Activated CD4-positive, CD25-positive, alpha-beta regulatory T cell treated with anti-CD3 and anti-CD28 coated beads, Interleukin-2, amount 50 U/mL, for 24 hours (primary cell): Measurements from ENCODE around the gene JAML.

Source experiments
- ATAC-seq, 2 donors: fragments of 150-1000 bp; cut with Tn5 transposase; one replicate each; pipeline ENCODE4 v1.10.0; 2021; ENCODE audit warnings: mild to moderate bottlenecking in 1 of 2, moderate library complexity in 1 of 2

Gene JAML

DNA sequence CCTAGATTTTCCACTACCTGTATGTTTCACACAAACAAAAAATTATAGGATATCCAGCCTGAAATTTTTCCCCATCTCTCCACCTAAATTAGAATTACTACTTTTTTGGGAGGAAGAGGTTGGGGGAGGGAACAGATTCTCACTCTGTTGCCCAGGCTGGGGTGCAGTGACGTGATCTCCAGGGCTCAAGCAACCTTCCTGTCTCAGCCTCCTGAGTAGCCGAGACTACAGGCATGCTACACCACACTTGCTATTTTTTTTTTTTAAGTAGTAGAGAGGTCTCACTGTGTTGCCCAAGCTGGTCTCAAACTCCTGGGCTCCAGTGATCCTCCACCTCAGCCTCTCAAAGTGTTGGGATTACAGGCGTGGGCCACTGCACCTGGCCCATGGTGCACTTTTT is 9.5 kb downstream of the JAML start:
- ATAC-seq: no peak

GRCh38 chr11:118214210-118214914 is 10.4 kb downstream of the JAML start:
- no peak for ATAC-seq

DNA sequence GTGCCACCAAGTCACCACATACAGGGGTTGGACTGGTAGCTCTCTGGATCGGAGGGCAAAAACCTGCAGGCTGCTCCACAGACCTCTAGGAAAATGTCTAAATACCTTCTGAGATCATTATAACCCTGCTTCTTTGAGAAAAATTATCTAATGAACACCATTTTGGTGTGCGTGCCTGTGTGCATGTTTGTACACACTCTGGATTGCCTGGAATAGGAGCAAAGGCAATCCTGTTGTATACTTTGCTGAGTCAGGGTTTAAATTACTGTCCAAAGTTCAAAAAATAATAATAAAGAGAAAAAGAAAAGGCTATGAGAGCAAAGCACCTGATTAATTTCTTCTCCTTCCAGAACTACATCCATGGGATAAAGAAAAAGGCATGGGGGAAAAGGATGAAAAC is 11.0 kb downstream of the JAML start:
- ATAC-seq: no peak

DNA sequence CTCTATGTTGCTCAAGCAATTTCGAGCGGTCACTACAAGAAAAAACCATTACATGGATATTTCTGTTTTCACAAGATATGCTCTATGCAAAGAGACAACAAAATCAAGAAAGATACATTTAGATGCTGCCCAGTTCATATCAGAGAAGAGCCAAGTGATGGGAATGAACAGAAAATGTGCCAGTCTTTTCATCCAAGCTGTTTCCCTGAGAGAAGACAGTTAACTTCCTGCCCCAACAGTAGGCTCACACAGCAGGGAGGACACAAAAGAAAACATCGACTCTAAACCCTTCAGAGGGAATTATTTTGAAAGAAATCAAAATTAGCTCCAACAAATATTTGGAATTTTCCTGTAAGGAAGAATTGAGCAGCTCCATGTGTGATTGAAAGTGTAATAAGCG is 11.6 kb downstream of the JAML start:
- ATAC-seq: no peak

DNA sequence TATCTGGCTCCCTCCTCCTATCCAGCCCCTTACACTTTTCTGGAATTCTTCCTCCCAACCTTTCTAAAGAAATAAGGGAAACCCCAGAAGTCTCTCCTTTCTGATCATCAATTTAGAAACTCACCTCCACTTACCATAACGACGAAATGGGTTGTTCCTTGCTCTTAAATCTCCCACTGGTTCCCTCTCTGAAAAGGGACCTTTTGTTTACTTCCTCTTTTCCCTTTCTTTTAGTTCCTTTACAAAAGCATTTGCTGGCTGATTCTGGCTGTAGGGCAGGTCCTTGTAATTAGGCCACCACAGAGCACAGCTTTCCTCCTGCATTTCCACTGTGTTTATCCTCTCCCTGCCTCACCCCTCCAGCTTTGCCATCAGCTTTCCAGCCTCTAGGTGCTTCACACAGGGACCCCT is 12.0 kb downstream of the JAML start:
- ATAC-seq: no peak

- no peak for ATAC-seq
These were observed 12.6 kb downstream of the JAML start for GRCh38 chr11:118212131-118212725.

DNA sequence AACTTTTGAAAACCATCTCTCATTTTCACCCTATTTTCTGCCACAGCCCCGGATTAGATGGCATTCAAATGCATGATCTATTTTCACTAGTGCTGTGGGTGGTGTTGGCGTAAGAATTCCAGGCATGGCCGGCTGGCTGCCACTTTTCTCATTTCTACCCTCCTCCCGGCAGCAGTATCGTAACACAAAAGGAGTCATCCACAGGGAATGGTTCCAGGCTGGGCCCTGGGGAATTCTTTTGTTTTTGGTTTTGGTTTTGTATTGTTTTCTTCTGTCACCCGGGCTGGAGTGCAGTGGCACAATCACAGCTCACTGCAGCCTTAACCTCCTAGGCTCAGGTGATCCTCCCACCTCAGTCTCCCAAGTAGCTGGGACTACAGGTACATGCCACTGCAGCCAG is 13.8 kb downstream of the JAML start:
- no peak for ATAC-seq

GRCh38 chr11:118210323-118210722 is 14.5 kb downstream of the JAML start:
- ATAC-seq: no peak

DNA sequence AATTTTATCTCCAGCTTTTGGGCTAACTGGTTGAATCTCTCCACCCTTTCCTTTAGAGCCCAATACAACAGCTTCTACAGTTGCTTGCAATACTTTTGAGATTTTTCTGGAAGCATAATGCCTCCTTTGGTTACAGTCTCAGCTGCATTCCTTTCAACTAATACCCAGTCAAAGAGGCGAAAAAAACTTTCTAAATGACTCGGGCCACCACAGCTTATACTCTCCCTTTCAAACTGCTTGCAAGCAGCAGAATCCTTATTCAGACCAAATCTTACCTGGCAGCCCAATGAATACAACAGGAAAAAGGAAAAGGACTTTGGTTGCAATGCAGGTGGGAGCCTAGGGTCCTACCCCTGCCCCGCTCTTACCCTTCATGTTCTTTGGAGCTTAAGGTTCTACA is 15.8 kb downstream of the JAML start:
- no peak for ATAC-seq

DNA sequence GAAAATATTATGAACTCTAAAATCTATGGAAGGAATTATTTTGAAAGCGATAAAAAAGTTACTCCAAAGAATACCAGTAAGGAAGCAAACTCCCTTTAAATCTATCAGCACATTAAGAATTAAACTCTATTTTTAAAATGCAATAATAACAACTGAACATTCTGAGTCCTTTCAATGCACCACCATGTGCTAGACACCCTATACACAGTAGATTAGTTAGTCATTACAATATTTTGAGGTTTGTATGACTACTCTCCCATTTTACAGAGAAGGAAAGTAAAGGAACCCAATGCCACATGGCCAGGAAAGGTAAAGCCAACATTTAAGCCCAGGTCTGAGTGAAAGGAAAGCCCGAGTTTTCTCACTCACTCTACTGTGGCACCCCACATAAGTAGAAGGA is 17.7 kb downstream of the JAML start:
- ATAC-seq: peak; percentile 57 to 82

GRCh38 chr11:118206391-118207031 is 18.3 kb downstream of the JAML start:
- peak in 1 of 2 donors; percentile 12 for ATAC-seq

DNA sequence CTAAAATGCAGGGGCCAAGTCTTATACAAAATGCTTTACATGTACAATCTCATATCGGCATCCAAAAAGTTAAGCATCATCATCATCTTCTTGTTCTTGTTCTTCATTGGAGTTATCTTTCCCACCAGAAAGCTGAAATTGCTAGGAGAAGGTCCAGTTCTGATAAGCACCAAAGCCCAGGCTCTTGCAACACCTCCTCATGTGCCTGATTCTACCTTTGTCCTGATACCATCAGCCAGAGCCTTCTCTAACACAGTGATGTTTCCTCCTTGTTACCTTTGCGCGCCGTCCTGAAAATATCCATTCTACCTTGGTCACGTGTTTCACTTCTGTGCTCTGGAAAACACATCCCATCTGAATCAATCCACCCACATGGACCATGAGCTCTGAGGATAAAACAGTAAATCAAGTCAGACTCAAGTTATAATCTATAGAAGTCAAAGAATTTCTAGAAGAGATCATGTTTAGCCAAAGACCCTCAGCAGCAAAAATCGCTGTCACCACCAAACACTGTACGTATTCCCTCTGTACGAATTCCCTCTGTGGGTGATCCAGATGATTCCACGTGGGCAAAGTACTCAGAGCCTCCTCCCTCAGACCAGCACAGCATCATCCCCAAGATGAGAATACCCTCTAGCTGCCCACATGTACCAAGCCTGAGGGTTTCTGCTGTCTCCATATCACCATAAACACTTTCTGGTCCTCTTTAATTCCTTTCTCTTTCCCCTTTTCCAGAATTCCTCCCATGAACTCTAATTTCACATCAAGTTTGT is 19.0 kb downstream of the JAML start:
- no peak for ATAC-seq

DNA sequence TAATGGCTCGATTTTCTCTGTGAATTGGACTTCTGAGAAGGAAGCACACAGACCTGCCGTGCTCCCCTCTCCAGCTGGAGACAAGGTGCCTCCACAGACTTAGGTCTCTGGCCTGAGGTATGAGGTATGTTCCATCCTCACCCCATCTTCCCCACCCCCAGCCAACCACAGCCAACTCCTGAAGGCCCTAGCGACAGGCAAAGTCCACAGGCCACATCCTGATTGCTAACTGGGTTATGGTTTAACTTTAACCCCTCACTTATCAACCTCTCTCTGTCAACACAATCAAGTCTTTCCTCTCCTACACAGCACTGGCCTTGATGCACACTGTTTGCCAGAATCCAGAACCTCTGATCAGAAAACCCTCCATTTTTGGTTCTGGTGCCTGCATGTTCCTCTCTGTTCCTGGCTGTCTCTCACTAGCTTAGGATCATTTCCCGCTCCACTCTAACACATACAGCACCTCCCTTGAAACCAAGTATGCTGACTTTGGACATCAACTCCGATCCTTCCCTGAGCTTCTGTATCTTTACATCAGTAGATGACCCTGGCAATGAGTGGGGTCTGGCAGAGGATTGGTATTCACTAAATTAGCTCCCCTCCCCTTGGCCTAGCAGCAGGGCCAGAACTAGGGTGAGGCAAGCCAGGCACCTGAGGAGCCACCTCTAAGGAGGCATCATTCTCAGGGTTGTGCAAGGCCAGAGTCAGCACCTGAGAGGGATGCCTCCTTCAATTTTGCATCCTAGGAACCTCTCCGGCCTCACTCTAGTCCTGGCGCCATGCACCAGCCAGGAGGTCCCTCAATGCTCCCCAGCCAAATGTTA is 22.0 kb downstream of the JAML start:
- peak; percentile 9 to 17 for ATAC-seq

GRCh38 chr11:118201966-118202365 is 22.8 kb downstream of the JAML start:
- ATAC-seq: no peak

- peak; percentile 50 to 69 for ATAC-seq
These were observed 23.7 kb downstream of the JAML start for GRCh38 chr11:118200901-118201680.

DNA sequence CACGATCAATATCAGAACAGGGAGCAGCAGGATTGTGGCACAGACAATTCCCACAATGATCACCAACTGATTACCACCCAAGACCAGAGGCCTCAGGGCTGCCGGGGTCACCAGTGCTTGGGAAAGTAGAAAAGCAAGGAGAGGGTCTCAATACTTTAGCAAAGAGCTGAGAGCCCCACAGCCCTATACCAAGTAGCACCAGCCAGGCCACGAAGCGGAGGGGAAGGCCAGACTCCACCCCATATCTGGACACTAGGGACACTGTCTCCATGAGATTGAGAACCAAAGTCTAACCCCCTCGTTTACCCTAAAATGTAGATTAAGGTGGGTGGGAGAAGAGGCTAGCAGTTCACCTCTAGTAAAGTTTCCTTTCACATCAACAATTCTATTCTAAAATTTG is 24.3 kb downstream of the JAML start:
- no peak for ATAC-seq

- ATAC-seq: no peak
These were observed 25.7 kb downstream of the JAML start for GRCh38 chr11:118199135-118199534.

DNA sequence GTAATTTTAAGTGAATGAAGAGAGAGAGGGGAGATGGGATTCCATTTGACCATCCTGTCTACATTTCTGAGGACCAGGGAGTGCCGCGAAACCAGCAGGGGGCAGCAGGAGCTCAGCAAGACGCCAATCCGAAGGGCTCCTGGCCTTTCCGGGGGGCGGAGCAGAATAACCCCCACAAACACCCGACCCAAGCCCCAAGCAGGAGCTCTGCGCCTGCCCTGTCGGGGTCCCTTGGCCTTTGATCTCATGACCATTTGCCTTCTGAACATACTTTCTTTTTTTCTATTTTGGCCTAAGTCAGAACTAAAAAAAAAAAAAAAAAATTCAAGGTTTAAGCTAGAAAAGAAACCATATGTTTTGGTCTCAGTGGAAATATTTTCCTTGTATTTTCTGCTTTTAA is 26.4 kb downstream of the JAML start:
- ATAC-seq: peak; percentile 83 to 84

GRCh38 chr11:118194835-118195627 is 29.8 kb downstream of the JAML start:
- no peak for ATAC-seq

GRCh38 chr11:118193910-118194566 is 30.8 kb downstream of the JAML start:
- ATAC-seq: no peak
